RPMI8226 (cell line): Measurements from ENCODE around the gene POMP.
A peak's percentile ranks its signal among the peaks of the same experiment; 100 is the strongest.

Source experiments
- DNase-seq: peaks from one replicate; pipeline ENCODE4 v3.0.0-alpha.2; 2015

The POMP gene, protein sequence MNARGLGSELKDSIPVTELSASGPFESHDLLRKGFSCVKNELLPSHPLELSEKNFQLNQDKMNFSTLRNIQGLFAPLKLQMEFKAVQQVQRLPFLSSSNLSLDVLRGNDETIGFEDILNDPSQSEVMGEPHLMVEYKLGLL

DNA sequence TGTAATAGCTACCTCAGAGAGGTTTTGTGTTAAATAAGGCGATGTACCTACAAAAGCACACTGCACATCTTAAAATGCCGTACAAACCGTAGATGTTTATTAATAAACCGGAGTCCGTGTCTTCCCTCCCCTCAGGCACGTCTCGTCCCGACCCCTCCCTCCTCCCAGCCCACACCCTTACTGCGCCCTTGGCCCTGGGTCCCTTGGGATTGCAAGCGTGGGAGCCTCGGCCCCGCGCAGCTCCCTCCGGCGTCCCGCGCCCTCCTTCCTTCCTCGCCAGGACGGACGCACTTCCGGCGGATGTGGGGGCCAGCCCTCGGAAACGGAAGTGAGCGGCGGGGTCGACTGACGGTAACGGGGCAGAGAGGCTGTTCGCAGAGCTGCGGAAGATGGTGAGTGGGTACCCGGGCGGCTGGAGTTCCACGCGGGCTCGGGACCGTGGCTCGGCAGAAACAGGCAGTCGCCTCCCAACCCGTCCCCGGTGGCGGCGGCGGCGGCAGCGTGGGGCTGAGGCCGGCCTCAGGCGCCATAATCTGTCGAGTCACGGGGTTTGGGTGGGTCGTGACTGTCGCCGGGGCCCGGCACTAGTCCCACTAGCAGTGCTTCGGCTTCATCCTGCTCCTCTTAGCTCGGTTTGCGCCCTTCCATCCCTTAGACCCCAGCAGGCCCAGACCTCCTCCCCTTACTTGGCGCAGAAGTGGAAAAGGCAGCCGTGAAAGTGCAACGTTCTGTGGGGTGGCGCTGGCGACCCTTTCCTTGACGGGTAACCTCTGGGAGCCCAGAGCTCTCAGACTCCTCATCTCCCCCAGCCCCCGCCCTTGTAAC, at the start of gene POMP:
POMP (plus strand) TSS at position 335 of the 825 bp plus-strand sequence; CDS start at position 390, 55 bp downstream.
- DNase-seq = peak; percentile 89

DNA sequence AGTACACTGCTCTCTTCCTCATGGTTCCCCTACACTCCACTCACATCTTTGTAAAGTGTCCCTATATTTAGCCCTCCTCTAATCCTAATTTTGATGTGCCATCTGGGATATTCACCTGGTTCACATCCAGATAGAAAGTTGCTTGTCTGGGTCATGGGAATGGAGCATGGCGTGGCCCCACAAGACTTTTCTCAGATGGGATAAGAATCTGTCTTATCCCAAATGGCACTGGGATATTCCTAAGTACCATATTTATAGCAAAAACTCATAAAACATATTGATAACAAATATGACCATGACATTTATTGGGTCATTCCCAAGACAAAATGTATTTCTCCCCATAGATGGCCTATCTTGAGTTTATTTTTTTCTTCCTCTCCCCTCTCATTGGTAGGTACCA, 49.5 kb upstream of the POMP start:
- DNase-seq = no peak

DNA sequence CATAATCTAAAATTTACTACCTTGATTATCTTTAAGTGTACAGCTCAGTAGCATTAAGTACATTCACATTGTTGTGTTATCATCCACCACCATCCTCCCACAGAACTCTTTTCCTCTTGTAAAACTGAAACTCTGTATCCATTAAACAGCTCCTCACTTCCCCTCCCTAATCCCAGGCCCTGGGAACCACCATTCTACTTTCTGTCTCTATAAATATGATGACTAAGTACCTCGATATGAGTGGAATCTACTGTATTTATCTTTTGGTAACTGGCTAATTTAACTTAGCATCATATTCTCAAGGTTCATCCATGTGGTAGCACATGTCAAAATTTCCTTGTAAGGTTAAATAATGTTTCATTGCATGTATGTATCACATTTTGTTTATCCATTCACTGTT, 49.0 kb upstream of the POMP start:
- DNase-seq = no peak

DNA sequence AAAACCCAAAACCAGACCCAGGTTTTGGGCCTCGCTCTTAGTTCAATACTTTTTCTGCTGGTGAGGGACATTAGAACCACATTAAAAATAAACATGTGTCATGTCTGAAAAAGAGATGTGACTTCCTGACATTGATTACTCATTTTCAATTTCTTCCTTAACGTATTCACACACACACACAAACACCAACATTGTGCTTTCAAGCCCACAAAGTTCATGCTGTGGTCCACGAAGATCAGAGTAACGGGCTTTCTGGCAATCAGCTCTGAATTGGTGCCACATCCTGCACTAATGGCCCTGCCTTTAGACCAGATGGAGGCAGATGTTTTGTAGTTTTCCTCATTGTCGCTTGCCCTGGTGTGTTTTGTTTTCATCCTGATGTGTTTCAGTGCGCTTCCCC, 47.9 kb upstream of the POMP start:
- DNase-seq = no peak

DNA sequence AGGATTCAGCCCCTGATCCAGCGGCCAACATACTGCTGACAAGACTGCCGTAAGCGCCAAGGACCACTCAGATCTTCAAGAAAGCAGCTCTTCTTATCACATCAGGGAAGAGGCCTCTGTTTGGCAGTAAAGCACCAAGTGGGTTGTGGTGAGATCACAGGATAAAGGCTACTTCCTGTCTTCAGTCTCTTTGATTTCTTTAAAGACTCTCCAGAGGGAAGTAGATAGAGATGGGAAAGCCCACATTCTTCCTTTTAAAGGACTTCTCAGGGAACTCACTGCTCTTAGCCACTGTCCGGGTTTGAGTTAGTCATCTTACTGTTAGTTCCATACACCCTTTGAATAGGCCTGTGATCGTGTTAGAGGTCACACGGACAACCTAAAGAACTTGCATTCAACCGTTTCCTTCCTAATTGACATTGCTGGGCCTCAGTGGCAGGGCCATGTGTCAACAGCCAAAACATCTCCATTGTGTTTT, 47.2 kb upstream of the POMP start:
- no peak for DNase-seq

DNA sequence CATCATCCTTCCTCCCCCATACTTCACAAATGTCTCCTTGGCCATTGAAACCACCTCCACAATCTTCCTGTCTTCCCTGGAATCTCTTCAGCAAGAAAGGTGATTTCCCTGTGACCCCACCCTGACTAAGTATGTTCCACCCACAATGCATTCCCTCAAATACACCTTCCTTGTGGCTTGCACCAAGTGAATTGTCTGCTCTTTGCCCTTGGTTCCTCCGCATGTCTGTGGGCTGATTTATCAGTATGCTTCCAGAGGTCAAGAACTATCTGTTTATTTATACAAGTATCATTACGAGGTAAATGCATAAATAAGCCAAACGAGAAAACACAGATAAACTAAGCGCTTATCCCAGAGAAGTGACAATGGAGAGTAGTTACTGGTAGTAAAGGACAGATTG, 45.4 kb upstream of the POMP start:
- no peak for DNase-seq

DNA sequence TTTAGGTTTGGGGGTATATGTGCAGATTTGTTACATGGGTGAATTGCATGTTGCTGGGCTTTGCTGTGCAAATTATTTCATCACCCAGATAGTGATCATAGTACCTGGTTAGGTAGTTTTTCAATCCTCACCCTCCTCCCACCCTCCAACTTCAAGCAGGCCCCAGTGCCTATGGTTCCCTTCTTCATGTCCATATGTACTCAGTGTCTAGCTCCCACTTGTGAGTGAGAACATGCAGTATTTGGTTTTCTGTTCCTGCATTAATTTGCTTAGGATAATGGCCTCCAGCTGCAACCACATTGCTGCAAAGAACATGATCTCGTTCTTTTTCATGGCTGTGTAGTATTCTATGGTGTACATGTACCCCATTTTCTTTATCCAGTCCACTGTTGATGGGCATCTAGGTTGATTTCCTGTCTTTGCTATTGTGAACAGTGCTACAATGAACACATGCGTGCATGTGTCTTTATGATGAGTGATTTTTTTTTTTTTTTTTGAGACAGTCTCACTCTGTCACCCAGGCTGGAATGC, 42.9 kb upstream of the POMP start:
- no peak for DNase-seq

DNA sequence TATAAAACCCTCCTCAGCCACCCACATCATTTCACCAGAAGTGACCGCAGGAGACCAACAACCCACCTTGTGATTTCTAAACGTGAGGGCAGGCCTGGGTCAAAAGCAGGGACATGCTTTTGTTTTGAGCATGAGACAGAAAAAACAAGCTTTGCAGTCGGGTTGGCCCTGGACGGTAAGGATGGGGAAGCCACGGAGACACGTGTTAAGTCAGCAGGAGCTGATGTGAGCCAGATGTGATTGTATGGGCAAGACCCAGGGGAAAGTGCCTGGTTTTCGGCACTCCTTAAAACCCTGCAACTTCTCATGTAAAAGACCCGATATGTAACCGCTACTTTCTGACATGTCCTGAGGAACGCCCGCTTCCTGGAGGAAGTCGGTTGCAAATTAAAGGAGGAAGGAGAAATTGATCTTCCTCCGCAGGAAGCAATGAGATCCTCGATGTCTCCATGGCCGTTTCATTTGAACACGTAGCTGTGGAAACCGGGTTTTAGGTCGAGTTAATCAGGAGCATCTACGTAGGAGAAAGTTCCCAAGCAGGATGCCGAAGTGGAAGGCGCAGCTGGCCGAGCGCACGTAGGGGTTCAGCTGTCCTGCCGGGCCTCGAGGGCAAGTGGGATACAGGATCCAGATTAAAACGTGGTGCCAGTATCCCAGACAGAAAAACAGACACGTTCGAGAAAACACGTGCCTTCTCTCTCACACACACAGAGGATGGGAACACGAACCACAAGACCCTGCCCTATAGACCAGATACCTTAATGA, 40.5 kb upstream of the POMP start:
- no peak for DNase-seq

DNA sequence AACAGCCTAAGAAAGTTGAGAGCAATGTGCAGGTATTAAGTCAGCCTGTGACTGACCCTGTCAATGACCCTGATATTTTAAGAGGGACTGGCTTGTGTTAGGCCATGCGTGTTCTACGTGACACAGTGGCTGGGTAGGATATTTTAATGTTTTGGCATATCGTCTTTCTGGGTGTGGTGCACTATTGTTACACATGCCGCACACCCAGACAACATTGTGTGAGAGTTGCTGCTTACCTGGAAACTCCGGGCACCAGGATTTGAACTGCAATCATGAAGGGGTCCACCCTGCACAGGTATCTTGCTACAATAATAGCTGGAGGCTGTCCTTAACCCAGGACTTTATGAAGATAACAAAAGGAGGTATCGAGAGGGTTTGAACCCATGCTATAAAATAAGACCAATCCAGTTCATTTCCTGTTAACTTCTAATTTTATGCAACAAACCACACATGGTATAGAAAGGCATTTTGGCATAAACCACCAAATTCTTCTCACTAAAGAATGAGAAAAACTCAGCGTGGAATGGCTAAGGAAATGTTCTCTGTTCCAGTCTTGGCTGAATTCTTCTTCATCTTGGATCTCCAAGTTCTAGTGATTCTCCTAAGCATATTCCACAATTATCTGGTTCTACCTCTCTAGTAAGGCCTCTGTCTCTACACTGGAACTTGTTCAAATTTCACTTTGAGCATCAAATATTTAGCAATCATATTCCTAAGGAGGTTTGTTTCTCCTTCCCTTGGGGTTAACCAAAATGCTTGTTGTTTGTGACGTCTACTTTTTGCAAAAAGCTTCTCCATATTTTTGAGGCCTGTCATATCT, 38.7 kb upstream of the POMP start:
- DNase-seq = no peak

DNA sequence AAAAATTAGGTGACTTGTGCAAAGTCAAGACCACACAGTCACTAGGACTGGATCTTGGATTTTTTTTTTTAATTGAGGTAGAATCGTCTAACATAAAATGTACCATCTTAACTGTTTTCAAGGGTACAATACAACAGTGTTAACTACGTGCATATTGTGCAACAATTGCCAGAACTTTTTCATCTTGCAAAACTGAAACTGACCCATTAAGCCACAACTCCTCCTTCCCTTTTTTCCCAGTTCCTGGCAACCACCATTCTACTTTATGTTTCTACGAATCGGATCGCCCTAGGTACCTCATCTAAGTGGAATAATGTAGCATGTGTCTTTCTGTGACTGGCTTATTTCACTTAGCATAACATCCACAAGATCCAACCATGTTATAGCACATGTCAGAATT, 37.5 kb upstream of the POMP start:
- no peak for DNase-seq

DNA sequence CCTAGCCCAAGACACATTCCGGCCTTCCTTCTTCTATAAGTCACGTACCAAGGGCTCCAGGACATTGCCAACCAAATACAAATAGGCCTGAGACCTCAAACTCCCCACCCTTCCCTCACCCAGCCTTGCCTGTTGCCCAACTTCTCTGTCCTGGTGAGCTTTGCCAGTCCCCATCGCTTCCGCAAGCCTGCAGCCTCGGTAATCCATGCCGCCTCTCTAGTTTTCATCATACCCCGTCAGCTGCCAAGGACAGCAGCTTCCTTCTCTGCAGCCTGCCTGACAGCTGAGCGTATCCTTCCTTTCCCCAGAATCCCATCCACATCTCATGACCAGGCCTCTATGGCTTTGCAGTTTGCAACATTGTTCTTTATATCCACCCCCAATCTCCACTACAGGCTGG, 36.6 kb upstream of the POMP start:
- DNase-seq = no peak

DNA sequence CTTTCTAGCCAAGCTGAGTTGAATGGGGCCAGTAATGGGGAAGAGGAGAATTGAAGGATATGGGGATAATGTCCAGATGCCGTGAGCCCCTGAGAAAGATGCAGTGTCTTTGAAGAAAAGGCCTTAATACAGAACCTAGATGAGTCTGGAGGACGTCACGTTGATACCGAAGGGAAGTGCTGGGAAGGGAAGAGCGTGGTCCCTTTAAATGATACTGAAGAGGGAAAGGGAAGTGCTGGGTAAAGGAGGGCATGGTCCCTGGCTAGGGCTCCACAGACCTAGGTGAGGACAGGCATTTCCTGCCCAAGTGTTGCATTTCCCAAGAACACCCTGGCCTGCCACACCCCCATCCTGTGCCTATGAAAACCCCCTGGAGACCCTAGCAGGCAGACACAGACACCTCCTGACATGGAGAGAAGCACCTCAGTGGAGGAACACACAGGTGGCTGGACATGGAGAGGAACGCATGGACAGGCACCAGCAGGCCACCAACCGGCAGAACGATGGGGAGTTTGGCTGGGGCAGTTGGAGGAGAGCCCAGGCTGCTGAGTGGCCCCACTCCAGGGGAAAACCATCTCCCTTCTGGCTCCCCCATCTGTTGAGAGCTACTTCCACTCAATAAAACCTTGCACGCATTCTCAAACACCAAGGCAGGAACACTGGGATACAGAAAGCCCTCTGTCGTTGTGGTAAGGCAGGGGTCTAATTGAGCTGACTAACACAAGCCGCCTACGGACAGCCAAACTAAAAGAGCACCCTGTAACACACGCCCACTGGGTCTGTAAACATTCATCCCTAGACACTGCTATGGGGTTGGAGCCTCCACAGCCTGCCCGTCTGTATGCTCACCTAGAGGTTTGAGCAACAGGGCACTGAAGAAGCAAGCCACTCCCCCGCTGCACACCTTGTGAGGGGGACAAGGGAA, 34.9 kb upstream of the POMP start:
- no peak for DNase-seq

DNA sequence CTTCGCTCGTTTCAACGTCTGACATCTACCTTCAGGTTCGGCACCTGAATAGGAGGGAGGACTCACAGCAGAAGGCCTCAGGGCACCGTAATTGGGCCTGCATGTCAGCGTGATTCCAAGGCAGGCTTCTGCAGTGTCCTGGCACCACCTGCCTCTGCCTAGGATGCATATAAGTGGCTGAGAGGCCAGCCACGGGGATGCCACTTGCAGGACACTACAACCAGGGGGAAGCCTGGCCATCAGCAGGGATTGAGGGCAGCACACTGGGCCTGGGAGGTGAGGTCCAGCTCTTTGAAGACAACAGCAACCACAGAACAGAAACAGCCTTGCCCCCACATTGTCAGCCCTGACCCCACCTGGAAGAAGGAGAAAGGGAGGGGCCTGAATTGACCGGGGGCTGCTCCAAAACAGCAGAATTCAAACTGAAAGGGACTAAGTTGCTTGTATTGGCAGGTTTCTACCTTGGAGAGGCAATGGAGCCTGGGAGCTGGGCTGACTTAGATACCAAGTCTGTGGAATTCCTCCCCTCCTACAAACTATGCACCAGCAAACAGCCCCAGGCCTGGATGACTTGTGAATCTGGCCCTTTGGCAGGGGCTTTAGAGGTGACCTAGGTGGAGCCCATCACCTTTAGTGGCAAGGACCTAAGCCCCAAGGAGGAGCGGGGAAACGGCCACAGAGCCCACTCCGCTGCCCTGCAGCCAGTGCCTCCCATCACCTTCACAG, 34.1 kb upstream of the POMP start:
- DNase-seq = no peak

DNA sequence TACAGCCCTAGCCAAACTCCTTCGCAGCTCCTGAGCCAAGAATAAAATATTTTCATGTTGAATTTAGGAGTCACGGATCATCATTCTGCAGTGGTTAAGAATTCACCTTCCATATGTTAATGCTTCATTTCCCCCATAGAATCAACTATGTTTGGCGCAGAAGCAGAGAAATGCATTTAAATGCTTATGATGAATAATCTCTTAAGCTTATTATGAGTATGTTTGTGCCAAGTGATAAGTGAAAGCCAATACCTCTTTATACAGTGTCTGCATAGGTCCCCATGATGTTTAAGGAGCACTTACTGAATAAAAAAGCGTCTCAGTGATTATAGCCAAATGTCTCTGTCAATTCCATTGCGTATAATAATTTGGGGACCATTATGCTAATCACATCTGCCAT, 32.7 kb upstream of the POMP start:
- no peak for DNase-seq

DNA sequence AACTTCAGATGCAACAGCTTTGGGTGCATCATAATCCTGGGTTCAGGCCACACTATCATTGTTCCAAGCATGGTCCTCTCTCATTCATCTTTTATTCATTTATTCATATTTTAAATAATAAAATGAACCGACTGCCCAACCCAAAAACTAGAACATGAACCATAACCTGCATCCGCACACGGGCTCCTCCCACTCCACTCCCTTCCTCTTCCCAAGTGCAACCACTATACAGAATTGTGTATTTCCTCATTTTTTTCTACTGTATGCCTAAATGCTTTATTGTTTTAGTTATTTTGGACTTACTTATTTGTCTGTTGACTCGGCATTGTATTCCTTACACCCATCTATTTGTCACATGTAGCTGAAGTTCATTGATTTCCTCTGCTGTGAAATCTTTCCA, 30.7 kb upstream of the POMP start:
- DNase-seq = no peak

DNA sequence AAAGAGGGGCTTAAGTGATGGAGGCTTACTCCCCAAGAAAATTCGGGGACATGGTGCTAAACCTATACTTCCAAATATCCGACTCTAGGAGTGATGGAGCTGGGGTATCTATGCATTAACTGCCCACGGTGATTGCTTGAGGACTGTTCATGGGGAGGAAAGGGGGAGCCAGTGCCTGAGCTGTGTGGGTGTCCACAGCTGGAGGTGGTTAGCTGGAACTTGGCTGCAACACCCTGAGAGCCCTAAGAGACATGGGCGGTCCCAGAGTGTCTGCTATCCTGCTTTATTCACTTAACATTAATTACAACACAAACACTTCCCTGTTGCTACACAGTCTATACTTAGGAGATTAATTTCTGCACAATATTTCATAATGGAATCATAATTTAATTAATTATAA, 28.1 kb upstream of the POMP start:
- DNase-seq = no peak

DNA sequence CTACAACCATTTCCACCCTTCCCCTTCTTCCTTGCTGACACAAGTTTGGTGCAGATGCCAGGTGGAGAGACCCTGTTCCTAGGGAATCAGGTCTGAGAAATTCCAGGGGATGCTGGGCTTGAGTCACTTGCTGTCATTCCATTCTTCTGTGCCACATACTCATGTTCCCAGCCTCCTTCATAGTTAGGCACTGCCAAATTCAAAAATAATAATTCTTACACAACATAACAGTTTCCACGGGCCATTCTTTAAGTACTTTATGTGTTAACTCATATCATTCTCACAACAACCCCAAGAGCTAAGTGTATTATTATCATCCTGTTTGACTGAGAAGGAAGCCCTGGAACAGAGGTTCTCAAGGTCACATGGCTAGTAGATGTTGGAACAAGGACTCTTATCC, 27.1 kb upstream of the POMP start:
- DNase-seq = no peak

DNA sequence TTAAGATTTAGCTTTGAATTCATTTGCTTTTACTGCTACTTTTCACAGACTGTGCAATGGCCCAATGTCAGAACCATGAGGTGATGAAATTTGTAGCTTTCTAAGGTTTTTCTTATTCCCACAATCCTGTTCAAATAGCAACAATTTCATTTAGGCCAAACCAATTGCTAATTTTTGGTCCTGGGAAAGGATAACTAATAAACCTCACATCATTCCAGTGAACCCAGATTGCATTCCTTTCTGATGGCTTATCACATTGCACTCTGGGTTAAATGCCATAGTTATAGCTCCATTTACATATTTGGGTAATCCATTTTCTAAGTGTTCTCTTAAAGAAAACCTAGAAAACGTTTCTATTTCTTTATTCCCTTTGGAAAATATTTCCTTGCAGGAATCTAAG, 22.9 kb upstream of the POMP start:
- no peak for DNase-seq

DNA sequence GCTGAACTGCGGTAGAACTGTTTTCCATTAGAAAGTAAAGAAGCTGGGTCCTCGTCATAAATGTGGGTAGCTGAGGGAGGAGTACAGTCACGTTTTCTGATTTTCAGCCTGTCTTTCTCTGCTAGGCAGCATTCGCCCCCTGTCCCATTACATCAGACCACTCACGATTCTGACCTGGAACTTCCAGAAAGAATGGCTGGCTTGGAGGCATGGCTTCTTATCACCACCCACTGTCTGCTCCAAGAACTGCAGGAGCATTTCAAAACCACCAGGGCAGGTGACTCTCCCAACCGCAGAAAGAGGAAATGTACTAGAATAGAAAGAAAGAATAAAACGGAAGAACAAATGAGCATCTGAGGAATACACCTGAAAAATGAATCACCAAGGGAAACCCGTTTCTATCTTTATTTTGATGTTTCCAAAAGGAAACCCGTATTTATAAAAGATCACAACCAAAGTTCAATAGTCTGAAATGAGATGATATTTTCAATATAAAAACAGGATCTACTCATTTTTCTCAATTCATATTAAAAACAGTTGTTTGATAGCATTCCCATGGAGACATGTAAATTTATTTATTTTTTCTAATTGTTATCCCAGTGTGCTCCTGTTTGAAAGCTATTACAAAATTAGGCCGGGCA, 22.1 kb upstream of the POMP start:
- peak; percentile 74 for DNase-seq

DNA sequence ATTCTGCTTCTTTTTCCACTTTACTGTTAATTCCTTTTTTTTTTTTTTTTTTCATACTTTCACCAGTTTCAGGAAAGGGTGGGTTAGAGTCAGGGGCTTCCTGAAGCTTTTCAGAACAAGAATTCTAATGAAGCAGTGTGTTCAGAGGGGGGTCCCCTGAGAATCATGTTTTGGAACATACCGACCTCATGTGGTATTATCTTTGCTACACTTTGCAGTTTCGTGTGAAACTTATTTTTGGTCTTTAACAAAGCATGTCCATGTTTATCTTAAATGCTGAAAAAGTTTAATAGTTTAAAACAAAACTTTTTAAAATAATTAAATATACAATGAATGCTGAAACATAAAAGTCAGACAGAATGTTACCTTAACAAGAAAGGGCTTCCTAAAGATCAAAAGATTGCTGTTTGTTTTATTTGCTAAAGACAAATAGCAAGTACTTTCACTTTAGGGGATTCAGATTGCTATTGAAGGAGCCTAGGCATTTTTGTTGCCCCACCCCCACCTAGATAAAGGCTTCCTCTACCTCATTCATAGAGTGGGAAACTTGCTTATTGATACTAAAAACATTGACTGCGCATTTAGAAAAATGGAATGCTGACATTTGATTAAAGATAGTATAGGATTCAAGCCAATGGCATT, 21.1 kb upstream of the POMP start:
- DNase-seq = no peak
